ENCODE results near the gene CNOT1.

CNOT1 gene

GRCh38 chr16:58510097-58510775 lies 119.4 kb downstream of the CNOT1 start:
- H3K27me3 ChIP-seq (replicated peaks): no peaks in the 10 kb centered on the region
- no peak overlapping the region for H3K4me3 ChIP-seq (ENCODE audit: low read depth, low read length)
- TF ChIP-seq CTCF (IDR thresholded peaks at IDR 0.05; ENCODE audit: low read depth, low read length, missing control alignments): no peak
- in situ Hi-C loops (cut with HindIII; ENCODE audit: low pct_ligation_motif_present, low sequenced_read_pairs): no loop called here
- no peak overlapping the region for H3K27ac ChIP-seq
- DNase-seq: no peak
- H3K36me3 ChIP-seq (replicated peaks): no peaks in the 10 kb centered on the region

- no peaks in the 10 kb centered on the region for H3K27me3 ChIP-seq (replicated peaks)
- no peak for DNase-seq
These were observed 120.2 kb downstream of the CNOT1 start for GRCh38 chr16:58509256-58510096.

GRCh38 chr16:58508671-58509251 lies 120.9 kb downstream of the CNOT1 start:
- Histone ChIP-seq H3K36me3 (replicated peaks) (no peaks in the 10 kb centered on the region), H3K27me3 (replicated peaks) (no peaks in the 10 kb centered on the region), H3K4me3 (ENCODE audit: low read depth, low read length) (no peak overlapping the region), H3K27ac (no peak overlapping the region)
- no peak for DNase-seq
- in situ Hi-C loops (cut with HindIII; ENCODE audit: low pct_ligation_motif_present, low sequenced_read_pairs): no loop called here
- TF ChIP-seq CTCF (IDR thresholded peaks at IDR 0.05; ENCODE audit: low read depth, low read length, missing control alignments): no peak

More at GRCh38 chr16:58509256-58510096, 120.2 kb downstream of the CNOT1 start:
- no peak overlapping the region for H3K4me3 ChIP-seq (ENCODE audit: low read depth, low read length)
- TF ChIP-seq CTCF (IDR thresholded peaks at IDR 0.05; ENCODE audit: low read depth, low read length, missing control alignments): no peak
- no peak overlapping the region for H3K27ac ChIP-seq
- no peaks in the 10 kb centered on the region for H3K36me3 ChIP-seq (replicated peaks)
- in situ Hi-C loops (cut with HindIII; ENCODE audit: low pct_ligation_motif_present, low sequenced_read_pairs): no loop called here

GRCh38 chr16:58507963-58508670 lies 121.5 kb downstream of the CNOT1 start:
- no peak overlapping the region for H3K27ac ChIP-seq
- H3K36me3 ChIP-seq (replicated peaks): no peaks in the 10 kb centered on the region
- H3K4me3 ChIP-seq (ENCODE audit: low read depth, low read length): no peak overlapping the region
- no peaks in the 10 kb centered on the region for H3K27me3 ChIP-seq (replicated peaks)
- in situ Hi-C loops (cut with HindIII; ENCODE audit: low pct_ligation_motif_present, low sequenced_read_pairs): no loop called here
- TF ChIP-seq CTCF (IDR thresholded peaks at IDR 0.05; ENCODE audit: low read depth, low read length, missing control alignments): no peak
- DNase-seq: no peak

GRCh38 chr16:58507195-58507962 lies 122.2 kb downstream of the CNOT1 start:
- DNase-seq: no peak
- H3K36me3 ChIP-seq (replicated peaks): no peaks in the 10 kb centered on the region

More at GRCh38 chr16:58507195-58507962, 122.2 kb downstream of the CNOT1 start:
- no peak overlapping the region for H3K4me3 ChIP-seq (ENCODE audit: low read depth, low read length)
- no peak overlapping the region for H3K27ac ChIP-seq
- in situ Hi-C loops (cut with HindIII; ENCODE audit: low pct_ligation_motif_present, low sequenced_read_pairs): no loop called here
- no peaks in the 10 kb centered on the region for H3K27me3 ChIP-seq (replicated peaks)
- no peak for TF ChIP-seq CTCF (IDR thresholded peaks at IDR 0.05; ENCODE audit: low read depth, low read length, missing control alignments)
